H7 (cell line): ENCODE results near the gene TAS2R4. TPM values are rescaled to one million over a fixed set of nuclear protein-coding genes. Genes with fewer than 3 reads are reported as not detected.
"Not testable (repeated sequence)": the region's sequence is repeated elsewhere in the genome, so short reads cannot be mapped to it uniquely, and the experiment has no call there.

ENCODE experiments used
- DNase-seq: peaks from one replicate; pipeline ENCODE4 v3.0.0; 2012
- H3K27me3 ChIP-seq: 2 replicates; pipeline ENCODE4 v1.6.0; 2011; ENCODE audit warnings: mild to moderate bottlenecking, low read length; ENCODE audit not compliant: control insufficient read depth, insufficient read depth
- H3K36me3 ChIP-seq: replicated peaks from 2 replicates; pipeline ENCODE4 v1.5.1; 2011; ENCODE audit warnings: low read length; ENCODE audit not compliant: control insufficient read depth, insufficient read depth
- H3K4me3 ChIP-seq: 2 replicates; pipeline ENCODE4 v1.5.1; 2011; ENCODE audit warnings: low read depth, mild to moderate bottlenecking, control low read depth, low read length, moderate library complexity; ENCODE audit not compliant: insufficient read depth
- total RNA-seq: library from RNA; depleted of rRNA; stranded (reverse); fragments of >200 nt; shearing (Covaris generic); gene quantifications from 2 replicates; pipeline ENCODE4 v1.2.3, GENCODE V29; 2014; rRNA removed

Gene TAS2R4
- total RNA-seq, 1 experiment from 2014 or later, result 0.17 TPM

GRCh38 chr7:141770083-141770583, 6.3 kb upstream of the TAS2R4 start:
- H3K27me3 ChIP-seq, H3K36me3 ChIP-seq, H3K4me3 ChIP-seq, DNase-seq: not testable (repeated sequence)

GRCh38 chr7:141785706-141786552, 9.5 kb downstream of the TAS2R4 start:
- Histone ChIP-seq H3K27me3 (no peaks in the 10 kb centered on the region), H3K4me3 (no peak overlapping the region), H3K36me3 (no peaks in the 10 kb centered on the region; the same call in 1 of the 2 replicates)
- DNase-seq, result peak; percentile 63

- H3K4me3 ChIP-seq, result no peak overlapping the region
- no peaks in the 10 kb centered on the region for H3K27me3 ChIP-seq
- no peak for DNase-seq
- no peaks in the 10 kb centered on the region; the same call in 1 of the 2 replicates for H3K36me3 ChIP-seq
These were observed 11.8 kb downstream of the TAS2R4 start for GRCh38 chr7:141788296-141788695.

DNA sequence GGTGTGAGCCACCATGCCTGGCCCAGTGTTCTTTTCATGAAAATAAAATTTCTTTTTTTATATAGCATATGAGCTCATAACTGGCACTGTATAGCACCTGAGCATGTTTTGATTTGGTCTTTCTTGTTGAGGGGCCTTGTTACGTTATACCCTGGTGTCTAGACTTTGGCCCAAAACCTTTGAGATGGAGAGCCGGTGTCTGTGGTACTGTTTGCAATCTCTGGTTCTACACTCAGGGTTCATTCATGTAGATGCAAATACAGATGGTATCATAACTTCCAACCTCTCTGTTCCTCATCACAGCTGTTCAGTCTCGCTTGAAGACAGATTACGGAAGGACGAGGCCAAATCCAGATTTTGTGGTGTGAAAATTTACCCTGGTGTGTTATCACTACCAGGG, 13.4 kb downstream of the TAS2R4 start, which contains the start of gene TAS2R5:
Gene TAS2R5 (plus strand): TSS at position 301 of the 400 bp plus-strand sequence. CDS start 145 bp downstream, outside the sequence.
- H3K36me3 ChIP-seq, result no peaks in the 10 kb centered on the region; the same call in 1 of the 2 replicates
- H3K27me3 ChIP-seq, result no peaks in the 10 kb centered on the region
- H3K4me3 ChIP-seq, result no peak within 1 kb of the TSS
- no peak for DNase-seq

DNA sequence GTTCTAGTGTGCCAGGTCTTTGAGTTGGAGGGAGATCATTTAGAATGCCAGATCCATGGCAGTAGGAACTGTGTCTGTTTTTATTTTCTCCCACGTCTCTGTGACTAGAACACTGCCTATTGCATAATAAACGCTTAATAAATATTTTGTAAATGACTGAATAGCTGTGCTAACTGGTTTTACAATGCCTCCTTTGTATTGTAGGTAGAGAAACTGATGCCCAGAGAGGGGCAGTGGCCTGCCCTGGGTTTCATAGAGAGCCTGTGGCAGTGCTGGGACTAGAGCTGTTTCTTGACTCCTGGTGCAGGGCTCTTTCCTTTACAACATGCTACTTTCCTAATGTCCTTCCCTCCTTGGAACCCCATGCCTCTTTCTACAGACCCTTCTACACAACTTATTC, 16.1 kb downstream of the TAS2R4 start:
- H3K36me3 ChIP-seq, result no peaks in the 10 kb centered on the region; the same call in 1 of the 2 replicates
- no peak for DNase-seq
- no peaks in the 10 kb centered on the region for H3K27me3 ChIP-seq
- no peak overlapping the region for H3K4me3 ChIP-seq

- H3K36me3 ChIP-seq, result no peaks in the 10 kb centered on the region
- no peak overlapping the region for H3K4me3 ChIP-seq
- DNase-seq, result no peak
- H3K27me3 ChIP-seq, result no peaks in the 10 kb centered on the region
These were observed 43.6 kb downstream of the TAS2R4 start for GRCh38 chr7:141820067-141820466.

DNA sequence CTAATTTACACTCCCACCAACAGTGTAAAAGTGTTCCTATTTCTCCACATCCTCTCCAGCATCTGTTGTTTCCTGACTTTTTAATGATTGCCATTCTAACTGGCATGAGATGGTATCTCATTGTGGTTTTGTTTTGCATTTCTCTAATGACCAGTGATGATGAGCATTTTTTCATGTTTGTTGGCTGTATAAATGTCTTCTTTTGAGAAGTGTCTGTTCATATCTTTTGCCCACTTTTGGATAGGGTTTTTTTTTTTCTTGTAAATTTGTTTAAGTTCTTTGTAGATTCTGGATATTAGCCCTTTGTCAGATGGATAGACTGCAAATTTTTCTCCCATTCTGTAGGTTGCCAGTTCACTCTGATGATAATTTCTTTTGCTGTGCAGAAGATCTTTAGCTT, 46.0 kb downstream of the TAS2R4 start:
- not testable (repeated sequence) for H3K27me3 ChIP-seq, H3K4me3 ChIP-seq, H3K36me3 ChIP-seq, DNase-seq

Other genes with a start within 250 kb of the TAS2R4 start
- gene AGK, start 225.3 kb upstream of the TAS2R4 start, total RNA-seq, result 49.1 and 59.9 TPM in 2 replicates
- 13.4 and 18.0 TPM in 2 replicates for gene DENND11, start 74.5 kb upstream of the TAS2R4 start, total RNA-seq
- 0.76 TPM in 1 of 2 replicates, not detected in the other for gene WEE2, start 68.3 kb upstream of the TAS2R4 start, total RNA-seq
- 165 and 173 TPM in 2 replicates for gene SSBP1, start 38.3 kb upstream of the TAS2R4 start, total RNA-seq
- gene TAS2R3, start 12.6 kb upstream of the TAS2R4 start, total RNA-seq, result 0.67 and 0.69 TPM in 2 replicates
- 0.24 and 0.70 TPM in 2 replicates for gene TAS2R5, start 13.5 kb downstream of the TAS2R4 start, total RNA-seq
- gene PRSS37, start 64.8 kb downstream of the TAS2R4 start, total RNA-seq, result not detected in 2 replicates
- gene OR9A4, start 139.7 kb downstream of the TAS2R4 start, total RNA-seq, result not detected in 2 replicates
- not detected in 2 replicates for gene CLEC5A, start 170.3 kb downstream of the TAS2R4 start, total RNA-seq
- gene TAS2R38, start 197.1 kb downstream of the TAS2R4 start, total RNA-seq, result not detected in 2 replicates
- 0.14 and 0.22 TPM in 2 replicates for gene MGAM, start 219.2 kb downstream of the TAS2R4 start, total RNA-seq